Panc1 (cell line): Measurements from ENCODE around the gene MIPEP.

ENCODE experiments used
- CTCF ChIP-seq: fragments of 450-650 bp; IDR thresholded peaks from 2 replicates; pipeline ENCODE4 v1.5.1; 2017; ENCODE audit warnings: mild to moderate bottlenecking
- POLR2AphosphoS5 ChIP-seq: IDR thresholded peaks from 2 replicates; pipeline ENCODE4 v1.6.1; 2012; ENCODE audit warnings: mild to moderate bottlenecking, low read depth, low read length, moderate library complexity
- SIN3A ChIP-seq: IDR thresholded peaks from 2 replicates; pipeline ENCODE4 v1.6.1; 2012; ENCODE audit warnings: low read depth, mild to moderate bottlenecking, low read length, moderate library complexity, borderline replicate concordance; ENCODE audit not compliant: insufficient read depth
- TCF7L2 ChIP-seq: IDR thresholded peaks from 2 replicates; pipeline ENCODE4 v1.6.1; 2011; ENCODE audit warnings: mild to moderate bottlenecking, low read depth, low read length, inconsistent platforms
- TF ChIP-seq, protein P1 (sequence below), 2 experiments: IDR thresholded peaks; 2 replicates each; pipeline ENCODE4 v1.6.1; 2011 to 2012; ENCODE audit warnings: low read depth in 2 of 2, control low read depth in 1 of 2, low read length in 1 of 2, mild to moderate bottlenecking in 1 of 2, moderate library complexity in 1 of 2; ENCODE audit not compliant: insufficient read depth in 1 of 2

DNA sequence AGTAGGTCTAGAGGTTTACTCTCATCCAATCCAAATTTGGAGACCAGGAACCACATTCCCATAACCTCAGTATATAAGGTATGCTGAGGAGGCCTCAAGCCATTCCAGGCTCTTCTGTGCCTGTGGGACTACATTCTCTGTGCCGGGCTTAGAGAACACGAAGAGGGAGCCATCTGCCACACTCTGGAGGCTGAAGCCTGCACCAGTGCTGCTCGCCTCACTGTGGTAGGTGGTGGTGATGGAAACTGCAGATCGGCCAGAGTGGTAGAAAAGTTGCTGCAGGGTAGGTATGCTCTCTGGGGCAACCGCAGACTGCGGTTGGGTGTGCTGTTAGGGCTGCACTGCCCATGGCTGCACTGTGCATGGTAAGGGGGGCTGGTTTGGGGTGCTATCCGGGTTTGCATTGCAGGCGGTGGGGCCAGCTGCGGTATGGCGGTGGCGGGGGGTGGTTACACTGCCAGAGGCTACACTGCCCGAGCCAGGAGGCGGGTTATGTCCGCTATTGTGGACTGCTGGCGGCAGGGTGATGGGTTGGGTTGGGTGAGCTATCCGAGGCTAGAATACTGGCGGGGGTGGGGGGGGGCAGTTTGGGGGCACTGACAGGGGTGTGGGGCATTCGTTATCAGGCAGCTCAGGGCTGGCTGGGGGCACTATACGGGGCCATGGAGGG is 174.0 kb downstream of the MIPEP start:
- TF ChIP-seq TCF7L2 (no peak), CTCF (no peak), POLR2AphosphoS5 (no peak), SIN3A (no peak)
- TF ChIP-seq, protein P1, sequence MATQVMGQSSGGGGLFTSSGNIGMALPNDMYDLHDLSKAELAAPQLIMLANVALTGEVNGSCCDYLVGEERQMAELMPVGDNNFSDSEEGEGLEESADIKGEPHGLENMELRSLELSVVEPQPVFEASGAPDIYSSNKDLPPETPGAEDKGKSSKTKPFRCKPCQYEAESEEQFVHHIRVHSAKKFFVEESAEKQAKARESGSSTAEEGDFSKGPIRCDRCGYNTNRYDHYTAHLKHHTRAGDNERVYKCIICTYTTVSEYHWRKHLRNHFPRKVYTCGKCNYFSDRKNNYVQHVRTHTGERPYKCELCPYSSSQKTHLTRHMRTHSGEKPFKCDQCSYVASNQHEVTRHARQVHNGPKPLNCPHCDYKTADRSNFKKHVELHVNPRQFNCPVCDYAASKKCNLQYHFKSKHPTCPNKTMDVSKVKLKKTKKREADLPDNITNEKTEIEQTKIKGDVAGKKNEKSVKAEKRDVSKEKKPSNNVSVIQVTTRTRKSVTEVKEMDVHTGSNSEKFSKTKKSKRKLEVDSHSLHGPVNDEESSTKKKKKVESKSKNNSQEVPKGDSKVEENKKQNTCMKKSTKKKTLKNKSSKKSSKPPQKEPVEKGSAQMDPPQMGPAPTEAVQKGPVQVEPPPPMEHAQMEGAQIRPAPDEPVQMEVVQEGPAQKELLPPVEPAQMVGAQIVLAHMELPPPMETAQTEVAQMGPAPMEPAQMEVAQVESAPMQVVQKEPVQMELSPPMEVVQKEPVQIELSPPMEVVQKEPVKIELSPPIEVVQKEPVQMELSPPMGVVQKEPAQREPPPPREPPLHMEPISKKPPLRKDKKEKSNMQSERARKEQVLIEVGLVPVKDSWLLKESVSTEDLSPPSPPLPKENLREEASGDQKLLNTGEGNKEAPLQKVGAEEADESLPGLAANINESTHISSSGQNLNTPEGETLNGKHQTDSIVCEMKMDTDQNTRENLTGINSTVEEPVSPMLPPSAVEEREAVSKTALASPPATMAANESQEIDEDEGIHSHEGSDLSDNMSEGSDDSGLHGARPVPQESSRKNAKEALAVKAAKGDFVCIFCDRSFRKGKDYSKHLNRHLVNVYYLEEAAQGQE (IDR thresholded peaks at IDR 0.05; ENCODE audit: insufficient read depth in 1 of 2, low read depth in 2 of 2, low read length in 1 of 2) = no peak
